ENCODE data around the gene S100A14.

- TF ChIP-seq CTCF (IDR thresholded peaks at IDR 0.05 in 2 of 3, conservative IDR thresholded peaks at IDR 0.05 in 1 of 3; ENCODE audit: borderline replicate concordance in 1 of 3, insufficient read depth in 1 of 3, low read depth in 2 of 3, low read length in 2 of 3) (no peak), POLR2A (IDR thresholded peaks at IDR 0.05; ENCODE audit: borderline replicate concordance, extremely low read depth, insufficient read depth, insufficient read length) (no peak), TCF7L2 (IDR thresholded peaks at IDR 0.05; ENCODE audit: borderline replicate concordance, extremely low read depth, insufficient read depth, insufficient read length) (no peak), REST (IDR thresholded peaks at IDR 0.05; ENCODE audit: low read depth) (no peak), EZH2phosphoT487 (IDR thresholded peaks at IDR 0.05; ENCODE audit: borderline replicate concordance) (no peak), ZBTB33 (IDR thresholded peaks at IDR 0.05; ENCODE audit: extremely low read depth, insufficient replicate concordance, low read length) (no peak), POLR2AphosphoS5 (IDR thresholded peaks at IDR 0.05; ENCODE audit: low read depth, low read length) (no peak)
- TF ChIP-seq, protein P1, sequence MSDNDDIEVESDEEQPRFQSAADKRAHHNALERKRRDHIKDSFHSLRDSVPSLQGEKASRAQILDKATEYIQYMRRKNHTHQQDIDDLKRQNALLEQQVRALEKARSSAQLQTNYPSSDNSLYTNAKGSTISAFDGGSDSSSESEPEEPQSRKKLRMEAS (IDR thresholded peaks at IDR 0.05) = no peak
Observed at GRCh38 chr1:153662269-153662668, 46.1 kb upstream of the S100A14 start.

Data from HCT116 (cell line).